A673 (cell line): ENCODE measurements around the gene ZBTB7B. TPM values are rescaled to one million over a fixed set of nuclear protein-coding genes. Genes with fewer than 3 reads are reported as not detected.

Source experiments
- BruUV-seq: library from RNA; stranded (reverse); fragments of 400-500 nt; replicated peaks from 2 replicates; lab custom pipeline; 2021; lab: Mats Ljungman, UMichigan
- CTCF ChIA-PET: fragments of 300-600 bp; sonication (Branson Sonifier 250); formaldehyde crosslinking; loops from one replicate; lab custom pipeline; 2022; ENCODE audit warnings: antibody characterized with exemption; lab: Charles Lee
- POLR2A ChIA-PET: fragments of 300-600 bp; sonication (Branson Sonifier 250); formaldehyde crosslinking; loops from one replicate; lab custom pipeline; 2022; ENCODE audit warnings: antibody characterized with exemption; ENCODE audit not compliant: low non-redundant PET; lab: Charles Lee
- DNase-seq: peaks from one replicate; pipeline ENCODE4 v3.0.0-alpha.2; 2015; ENCODE audit warnings: low spot score
- H3K27ac ChIP-seq: fragments of 200-600 bp; sonication (generic); 2 replicates; pipeline ENCODE4 v1.5.1; 2016; ENCODE audit warnings: mixed run types, low read depth, mild to moderate bottlenecking, mixed read lengths, antibody characterized with exemption, low read length; ENCODE audit not compliant: poor library complexity, severe bottlenecking
- H3K27me3 ChIP-seq: fragments of 200-600 bp; sonication (generic); replicated peaks from 2 replicates; pipeline ENCODE4 v1.6.1; 2017; ENCODE audit warnings: mixed run types, low read depth, mild to moderate bottlenecking, mixed read lengths, antibody characterized with exemption, low read length; ENCODE audit not compliant: insufficient read depth, poor library complexity
- H3K36me3 ChIP-seq: fragments of 200-600 bp; sonication (generic); 2 replicates; pipeline ENCODE4 v1.6.1; 2016; ENCODE audit warnings: mixed run types, mild to moderate bottlenecking, mixed read lengths, antibody characterized with exemption, low read length; ENCODE audit not compliant: insufficient read depth, poor library complexity, severe bottlenecking
- H3K4me1 ChIP-seq: fragments of 200-600 bp; sonication (generic); 2 replicates; pipeline ENCODE4 v1.6.1; 2017; ENCODE audit warnings: mixed run types, mild to moderate bottlenecking, mixed read lengths, antibody characterized with exemption, low read length; ENCODE audit not compliant: insufficient read depth, poor library complexity, severe bottlenecking
- H3K4me3 ChIP-seq: fragments of 200-600 bp; sonication (generic); 2 replicates; pipeline ENCODE4 v1.5.1; 2016; ENCODE audit warnings: low read depth, mixed run types, mild to moderate bottlenecking, mixed read lengths, low read length; ENCODE audit not compliant: poor library complexity, severe bottlenecking
- H3K9me3 ChIP-seq: fragments of 200-600 bp; sonication (generic); 2 replicates; pipeline ENCODE4 v1.6.1; 2016; ENCODE audit warnings: mixed run types, low read depth, mild to moderate bottlenecking, mixed read lengths, antibody characterized with exemption, low read length; ENCODE audit not compliant: poor library complexity, severe bottlenecking
- CTCF ChIP-seq: fragments of 300-800, 200-600 bp; sonication (generic); conservative IDR thresholded peaks from 2 replicates; pipeline ENCODE4 v1.5.1; 2017; ENCODE audit warnings: low read depth, mild to moderate bottlenecking, antibody characterized with exemption, low read length, moderate library complexity, mixed read lengths
- EZH2 ChIP-seq: fragments of 200-600 bp; sonication (generic); IDR thresholded peaks from 2 replicates; pipeline ENCODE4 v1.6.1; 2017; ENCODE audit warnings: borderline replicate concordance, low read depth, mild to moderate bottlenecking, mixed read lengths, antibody characterized with exemption, low read length; ENCODE audit not compliant: poor library complexity, severe bottlenecking
- intact Hi-C: fragments of 100-400 bp; cut with micrococcal nuclease; formaldehyde crosslinking; loops from one replicate; pipeline ENCODE4 v1.10.0; 2022; ENCODE audit not compliant: unreplicated experiment
- total RNA-seq: library from RNA; stranded (reverse); gene quantifications from 2 replicates; pipeline ENCODE4 v1.2.3, GENCODE V29; 2021

ZBTB7B gene
- total RNA-seq, 1 experiment from 2014 or later = 19.2 TPM

DNA sequence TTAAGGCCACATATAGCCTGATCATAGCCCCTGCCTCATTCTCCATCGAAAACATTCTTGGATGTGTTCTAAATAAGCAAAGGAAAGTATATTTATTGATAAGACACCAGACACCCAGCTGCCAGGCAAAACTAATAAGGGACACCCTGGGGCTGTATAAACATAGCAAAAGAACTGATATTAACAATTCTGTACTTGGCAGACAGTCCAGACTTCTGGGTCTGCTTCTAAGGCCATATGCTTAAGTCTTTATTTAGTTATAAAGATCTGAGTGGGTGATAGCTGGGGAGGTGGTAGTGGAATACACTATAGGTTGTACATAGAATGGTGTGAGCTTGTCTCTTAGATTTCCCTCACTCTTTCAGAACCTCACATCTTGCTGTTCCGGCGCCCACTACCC, 24.2 kb upstream of the ZBTB7B start:
- Histone ChIP-seq H3K9me3 (no peaks in the 10 kb centered on the region), H3K36me3 (peaks cover 37% of the 10 kb centered on the region), H3K27ac (peak overlapping the region; percentile 96), H3K27me3 (no peaks in the 10 kb centered on the region), H3K4me3 (no peak overlapping the region), H3K4me1 (peaks cover 26% of the 10 kb centered on the region)
- TF ChIP-seq EZH2 = no peak
- no peak for TF ChIP-seq CTCF
- no TSS peak for BruUV-seq
- POLR2A ChIA-PET = no interaction called here
- CTCF ChIA-PET = no interaction called here
- intact Hi-C loops = no loop called here
- DNase-seq = no peak

- TSS peak; percentile 99 for BruUV-seq
- intact Hi-C loops = no loop called here
- Histone ChIP-seq H3K27me3 (no peaks in the 10 kb centered on the region), H3K36me3 (peaks cover 38% of the 10 kb centered on the region), H3K4me3 (peak overlapping the region; percentile 76), H3K9me3 (no peaks in the 10 kb centered on the region), H3K27ac (peak overlapping the region; percentile 75), H3K4me1 (peaks cover 9% of the 10 kb centered on the region)
- ChIA-PET POLR2A (no interaction called here), CTCF (no interaction called here)
- TF ChIP-seq CTCF (no peak), EZH2 (no peak)
- DNase-seq = no peak
Measured at GRCh38 chr1:154982341-154982740, 20.3 kb upstream of the ZBTB7B start.

DNA sequence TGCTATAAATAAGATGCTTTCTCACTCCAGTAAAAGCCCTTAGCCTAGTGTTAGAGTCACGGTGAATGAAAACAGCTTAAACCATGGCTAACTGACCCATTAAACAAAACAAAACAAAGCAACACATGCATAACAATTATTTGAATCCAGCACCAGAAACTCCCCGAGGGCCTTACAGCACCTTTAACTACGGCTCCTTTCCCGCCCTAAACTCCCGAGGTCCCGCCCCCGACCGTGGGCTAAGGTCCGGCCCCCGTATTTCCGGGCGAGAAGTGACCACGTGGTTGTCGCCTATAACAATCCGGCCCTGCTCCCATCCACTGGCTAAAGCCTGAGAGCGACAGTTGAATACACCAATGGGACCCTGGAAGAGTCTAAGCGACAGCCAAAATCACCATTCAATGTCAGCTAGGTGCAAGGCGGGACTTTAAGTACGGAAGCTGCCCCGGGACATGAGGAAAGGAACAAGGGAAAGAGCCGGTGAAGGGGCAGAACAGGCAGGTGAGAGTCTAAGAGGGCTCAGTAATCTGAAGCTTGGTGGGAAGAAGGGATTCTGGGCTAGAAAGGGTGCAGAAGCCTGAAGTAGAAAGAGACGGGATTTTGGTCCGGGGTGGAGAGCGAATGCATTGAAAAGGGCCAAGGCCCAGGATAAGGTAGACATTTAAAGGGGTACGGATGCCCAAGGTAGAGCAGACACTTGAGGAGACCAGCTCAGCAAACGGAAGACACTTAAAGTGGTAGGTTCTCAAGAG, 19.5 kb upstream of the ZBTB7B start, which contains the start of gene FLAD1:
Gene FLAD1 (plus strand): TSS at position 448 of the 752 bp plus-strand sequence. CDS start 351 bp downstream, outside the sequence.
- no peaks in the 10 kb centered on the region for H3K27me3 ChIP-seq
- ChIA-PET POLR2A (interaction anchor here (0.7 kb wide), 1 partner anchor 35 kb away, joined by 4 read pairs; no protein-coding TSS in a partner anchor), CTCF (interaction anchor here (0.6 to 0.7 kb wide), 2 partner anchors 12 to 504 kb away, joined by 3 to 4 read pairs; no protein-coding TSS in a partner anchor)
- H3K4me1 ChIP-seq = peaks cover 6% of the 10 kb centered on the region
- peak within 1 kb of the TSS; percentile 76 for H3K4me3 ChIP-seq
- BruUV-seq = no TSS peak
- no peaks in the 10 kb centered on the region for H3K9me3 ChIP-seq
- intact Hi-C loops = no loop called here
- peaks cover 38% of the 10 kb centered on the region for H3K36me3 ChIP-seq
- TF ChIP-seq EZH2 (no peak), CTCF (no peak)
- peak within 1 kb of the TSS; percentile 75 for H3K27ac ChIP-seq
- peak; percentile 100 for DNase-seq
